Activated CD8-positive, alpha-beta T cell treated with anti-CD3 and anti-CD28 coated beads for 36 hours (primary cell): ENCODE results near the gene TNNI3. TPM values are rescaled to one million over a fixed set of nuclear protein-coding genes. Genes with fewer than 3 reads are reported as not detected.

Source experiments
- ATAC-seq: fragments of 200-7000 bp; cut with Tn5 transposase; one replicate; pipeline ENCODE4 v1.10.0; 2021; ENCODE audit warnings: mild to moderate bottlenecking, moderate library complexity
- CTCF ChIA-PET: fragments of 350-600 bp; sonication (Branson Sonifier 250); formaldehyde crosslinking; loops from one replicate; lab custom pipeline; 2021; ENCODE audit warnings: antibody characterized with exemption; lab: Charles Lee
- POLR2A ChIA-PET: fragments of 350-600 bp; sonication (Branson Sonifier 250); formaldehyde crosslinking; loops from one replicate; lab custom pipeline; 2021; ENCODE audit warnings: antibody characterized with exemption; lab: Charles Lee
- DNase-seq: peaks from one replicate; pipeline ENCODE4 v3.0.0-alpha.2; 2020
- H3K27ac Mint-ChIP-seq: one replicate; pipeline ENCODE4 v1.8.0; 2021; ENCODE audit warnings: mild to moderate bottlenecking, mixed read lengths
- H3K27me3 Mint-ChIP-seq: one replicate; pipeline ENCODE4 v1.8.0; 2021; ENCODE audit warnings: mixed read lengths
- H3K36me3 Mint-ChIP-seq: one replicate; pipeline ENCODE4 v1.8.0; 2021; ENCODE audit warnings: low read depth, mixed read lengths
- H3K4me1 Mint-ChIP-seq: one replicate; pipeline ENCODE4 v1.8.0; 2021; ENCODE audit warnings: low read depth, mixed read lengths
- H3K4me3 Mint-ChIP-seq: one replicate; pipeline ENCODE4 v1.8.0; 2021; ENCODE audit warnings: mild to moderate bottlenecking, moderate library complexity, mixed read lengths
- H3K9me3 Mint-ChIP-seq: one replicate; pipeline ENCODE4 v1.8.0; 2021; ENCODE audit warnings: mixed read lengths
- CTCF ChIP-seq: fragments of 200-600 bp; IDR thresholded peaks from one replicate; pipeline ENCODE4 v1.8.0; 2022; ENCODE audit warnings: antibody characterized with exemption, mild to moderate bottlenecking
- intact Hi-C: fragments of 100-400 bp; cut with micrococcal nuclease; formaldehyde crosslinking; loops from one replicate; pipeline ENCODE4 v1.10.0; 2022
- total RNA-seq, 2 experiments: library from RNA; stranded (reverse); gene quantifications; one replicate each; pipeline ENCODE4 v1.2.3, GENCODE V29; 2021

Gene TNNI3
- total RNA-seq, 2 experiments from 2014 or later: not detected

- no peak within 1 kb of the TSS for H3K27ac Mint-ChIP-seq
- ATAC-seq (peak; percentile 91), DNase-seq (peak; percentile 85)
- ChIA-PET POLR2A (interaction anchor here (0.9 to 1.8 kb wide), 2 partner anchors 77 to 93 kb away, joined by 4 read pairs; partner anchors contain the start of gene PPP6R1), CTCF (interaction anchor here (0.6 to 2.2 kb wide), 7 partner anchors 8 to 1507 kb away, joined by 3 to 9 read pairs (median 4); no protein-coding TSS in a partner anchor)
- H3K9me3 Mint-ChIP-seq: no peaks in the 10 kb centered on the region
- peak within 1 kb of the TSS; percentile 66 for H3K4me3 Mint-ChIP-seq
- peaks cover 10% of the 10 kb centered on the region for H3K4me1 Mint-ChIP-seq
- peaks cover 53% of the 10 kb centered on the region for H3K27me3 Mint-ChIP-seq
- no peak for TF ChIP-seq CTCF
- intact Hi-C loops: no loop called here
- H3K36me3 Mint-ChIP-seq: no peaks in the 10 kb centered on the region
These were observed 9.2 kb upstream of the TNNI3 start, which contains the start of gene DNAAF3 for GRCh38 chr19:55166530-55167268. Gene DNAAF3, minus strand, starts transcription at chr19:55166613. Its CDS starts 200 bp downstream, at chr19:55166413.

GRCh38 chr19:55165952-55166529, 8.5 kb upstream of the TNNI3 start:
- TF ChIP-seq CTCF: peak; percentile 45
- POLR2A ChIA-PET: interaction anchor here (1.8 kb wide), 1 partner anchor 93 kb away, joined by 4 read pairs; the partner anchor contains the start of gene PPP6R1
- no peak overlapping the region for H3K27ac Mint-ChIP-seq
- peak overlapping the region; percentile 66 for H3K4me3 Mint-ChIP-seq
- H3K4me1 Mint-ChIP-seq: peaks cover 10% of the 10 kb centered on the region
- no peaks in the 10 kb centered on the region for H3K36me3 Mint-ChIP-seq
- peaks cover 48% of the 10 kb centered on the region for H3K27me3 Mint-ChIP-seq
- DNase-seq (peak; percentile 79), ATAC-seq (peak; percentile 79)
- no peaks in the 10 kb centered on the region for H3K9me3 Mint-ChIP-seq
- CTCF ChIA-PET: interaction anchor here (0.6 to 2.2 kb wide), 6 partner anchors 9 to 1507 kb away, joined by 3 to 9 read pairs (median 4); no protein-coding TSS in a partner anchor
- intact Hi-C loops: no loop called here

- intact Hi-C loops: no loop called here
- Mint-ChIP-seq H3K9me3 (no peaks in the 10 kb centered on the region), H3K4me1 (peaks cover 8% of the 10 kb centered on the region), H3K27me3 (peaks cover 54% of the 10 kb centered on the region), H3K4me3 (no peak overlapping the region), H3K36me3 (no peaks in the 10 kb centered on the region), H3K27ac (no peak overlapping the region)
- CTCF ChIA-PET: interaction anchor here (1.0 to 2.8 kb wide), 3 partner anchors 12 to 99 kb away, joined by 3 to 12 read pairs (median 4); partner anchors contain the start of gene RDH13
- POLR2A ChIA-PET: interaction anchor here (1.0 to 1.2 kb wide), 3 partner anchors 11 to 223 kb away, joined by 3 read pairs; partner anchors contain the start of gene TMEM238
- no peak for DNase-seq
- no peak for TF ChIP-seq CTCF
- ATAC-seq: no peak
These were observed 4.2 kb upstream of the TNNI3 start for GRCh38 chr19:55161571-55162322.

GRCh38 chr19:55160986-55161365, 3.4 kb upstream of the TNNI3 start:
- H3K4me3 Mint-ChIP-seq: no peak overlapping the region
- H3K4me1 Mint-ChIP-seq: peaks cover 8% of the 10 kb centered on the region
- DNase-seq: no peak
- no peak for TF ChIP-seq CTCF
- no peaks in the 10 kb centered on the region for H3K9me3 Mint-ChIP-seq
- peaks cover 52% of the 10 kb centered on the region for H3K27me3 Mint-ChIP-seq
- ChIA-PET CTCF (interaction anchor here (0.6 to 2.8 kb wide), 22 partner anchors 9 to 307 kb away, joined by 3 to 19 read pairs (median 4); partner anchors contain the start of genes ISOC2, KMT5C, PPP6R1 and RDH13), POLR2A (interaction anchor here (1.0 to 1.2 kb wide), 3 partner anchors 10 to 223 kb away, joined by 3 read pairs; partner anchors contain the start of gene TMEM238)
- intact Hi-C loops: no loop called here
- ATAC-seq: no peak
- no peaks in the 10 kb centered on the region for H3K36me3 Mint-ChIP-seq
- no peak overlapping the region for H3K27ac Mint-ChIP-seq
